Uterus (tissue), 4 donors: ENCODE measurements around the gene ARHGAP5. TPM values are rescaled to one million over a fixed set of nuclear protein-coding genes. Genes with fewer than 3 reads are reported as not detected.

Experiments used
- DNase-seq, 2 donors: peaks; one replicate each; pipeline ENCODE4 v3.0.0-alpha.2; 2019 to 2020
- H3K27ac ChIP-seq, 2 donors: fragments of 200-600 bp; sonication (generic); 1 replicate in 1 of 2; 2 replicates in 1 of 2; pipeline ENCODE4 v1.5.1; 2016 to 2018
- H3K27me3 ChIP-seq, 2 donors: fragments of 200-600 bp; sonication (generic); one replicate each; pipeline ENCODE4 v1.5.1; 2018 to 2019; ENCODE audit warnings: control low read depth in 1 of 2
- H3K36me3 ChIP-seq, 2 donors: fragments of 200-600 bp; sonication (generic); one replicate each; pipeline ENCODE4 v1.5.1; 2019; ENCODE audit warnings: control low read depth in 1 of 2
- H3K4me1 ChIP-seq, 2 donors: fragments of 200-600 bp; sonication (generic); one replicate each; pipeline ENCODE4 v1.5.1; 2018 to 2019; ENCODE audit warnings: control low read depth in 1 of 2
- H3K4me3 ChIP-seq, 2 donors: fragments of 200-600 bp; sonication (generic); 1 replicate in 1 of 2; 2 replicates in 1 of 2; pipeline ENCODE4 v1.5.1; 2018 to 2019; ENCODE audit warnings: mild to moderate bottlenecking in 1 of 2
- H3K9me3 ChIP-seq, 2 donors: fragments of 200-600 bp; sonication (generic); one replicate each; pipeline ENCODE4 v1.5.1; 2019; ENCODE audit warnings: control low read depth in 1 of 2
- CTCF ChIP-seq, 4 experiments: fragments of 200-600 bp in 2 of 4; fragments of 450-650 bp in 2 of 4; sonication (generic) in 2 of 4; IDR thresholded peaks; one replicate each; pipeline ENCODE4 v1.5.1; 2016 to 2019; ENCODE audit warnings: antibody characterized with exemption in 4 of 4, mild to moderate bottlenecking in 2 of 4, moderate library complexity in 1 of 4
- POLR2A ChIP-seq, 2 donors: fragments of 450-650 bp; IDR thresholded peaks; one replicate each; pipeline ENCODE4 v1.6.1; 2016; ENCODE audit warnings: antibody characterized with exemption in 2 of 2, mild to moderate bottlenecking in 1 of 2, moderate library complexity in 1 of 2
- intact Hi-C: fragments of 100-400 bp; cut with DNase I; formaldehyde crosslinking; loops from one replicate; pipeline ENCODE4 v1.15.1; 2023; ENCODE audit warnings: low total_unique reads
- total RNA-seq, 4 donors: library from RNA; depleted of rRNA in 3 of 4; stranded (reverse); fragments of >200 nt in 3 of 4; gene quantifications; one replicate each; pipeline versions ENCODE4 v1.1.0 to v1.2.4, GENCODE V29; 2014 to 2023
- donor health status: DM: yes; HTN: yes; CAD: no.

Gene ARHGAP5
- total RNA-seq, 4 donors from 2014 or later = 83.8 to 298 (median 159) TPM

- no peak overlapping the region for H3K4me3 ChIP-seq
- intact Hi-C loops = no loop called here
- no peaks in the 10 kb centered on the region for H3K36me3 ChIP-seq
- no peaks in the 10 kb centered on the region for H3K27me3 ChIP-seq
- H3K9me3 ChIP-seq = peaks cover 0 to 9% of the 10 kb centered on the region in 2 donors
- no peaks in the 10 kb centered on the region for H3K4me1 ChIP-seq
- TF ChIP-seq CTCF (IDR thresholded peaks at IDR 0.05) = no peak
- no peak for TF ChIP-seq POLR2A (IDR thresholded peaks at IDR 0.05)
- DNase-seq = no peak
- no peak overlapping the region for H3K27ac ChIP-seq
Measured at GRCh38 chr14:32183151-32184058, 106.3 kb downstream of the ARHGAP5 start.

GRCh38 chr14:32185097-32185496 lies 108.0 kb downstream of the ARHGAP5 start:
- no peak overlapping the region for H3K4me3 ChIP-seq
- TF ChIP-seq POLR2A (IDR thresholded peaks at IDR 0.05) (no peak), CTCF (IDR thresholded peaks at IDR 0.05) (no peak)
- H3K27me3 ChIP-seq = no peaks in the 10 kb centered on the region
- no peak overlapping the region for H3K27ac ChIP-seq
- DNase-seq = no peak
- no peaks in the 10 kb centered on the region for H3K4me1 ChIP-seq
- peaks cover 0 to 9% of the 10 kb centered on the region in 2 donors for H3K9me3 ChIP-seq
- H3K36me3 ChIP-seq = no peaks in the 10 kb centered on the region
- intact Hi-C loops = no loop called here

- no peaks in the 10 kb centered on the region for H3K27me3 ChIP-seq
- intact Hi-C loops = no loop called here
- no peak overlapping the region for H3K27ac ChIP-seq
- H3K4me1 ChIP-seq = no peaks in the 10 kb centered on the region
- H3K36me3 ChIP-seq = no peaks in the 10 kb centered on the region
- DNase-seq = no peak
- peaks cover 0 to 9% of the 10 kb centered on the region in 2 donors for H3K9me3 ChIP-seq
- H3K4me3 ChIP-seq = no peak overlapping the region
- TF ChIP-seq CTCF (IDR thresholded peaks at IDR 0.05) (no peak), POLR2A (IDR thresholded peaks at IDR 0.05) (no peak)
Measured at GRCh38 chr14:32186248-32186647, 109.1 kb downstream of the ARHGAP5 start.

- no peak for DNase-seq
- H3K27me3 ChIP-seq = no peaks in the 10 kb centered on the region
Measured at GRCh38 chr14:32189811-32190210, 112.7 kb downstream of the ARHGAP5 start.

More at GRCh38 chr14:32189811-32190210, 112.7 kb downstream of the ARHGAP5 start:
- no peaks in the 10 kb centered on the region for H3K4me1 ChIP-seq
- no peak for TF ChIP-seq CTCF (IDR thresholded peaks at IDR 0.05)
- no peak for TF ChIP-seq POLR2A (IDR thresholded peaks at IDR 0.05)
- H3K9me3 ChIP-seq = peaks cover 0 to 6% of the 10 kb centered on the region in 2 donors
- H3K27ac ChIP-seq = no peak overlapping the region
- H3K36me3 ChIP-seq = no peaks in the 10 kb centered on the region
- no peak overlapping the region for H3K4me3 ChIP-seq
- intact Hi-C loops = no loop called here
